ENCODE measurements around the gene MAP7D3.
"Not testable (repeated sequence)": the region's sequence is repeated elsewhere in the genome, so short reads cannot be mapped to it uniquely, and the experiment has no call there.

MAP7D3 gene

GRCh38 chrX:136186023-136186413 lies 65.2 kb downstream of the MAP7D3 start:
- in situ Hi-C loops (cut with MboI; ENCODE audit: low sequenced_read_pairs): no loop called here

GRCh38 chrX:136185401-136186022 lies 65.7 kb downstream of the MAP7D3 start:
- in situ Hi-C loops (cut with MboI; ENCODE audit: low sequenced_read_pairs): no loop called here

GRCh38 chrX:136183917-136184316 lies 67.3 kb downstream of the MAP7D3 start:
- in situ Hi-C loops (cut with MboI; ENCODE audit: low sequenced_read_pairs): no loop called here

GRCh38 chrX:136183172-136183571 lies 68.0 kb downstream of the MAP7D3 start:
- in situ Hi-C loops (cut with MboI; ENCODE audit: low sequenced_read_pairs): no loop called here

- in situ Hi-C loops (cut with MboI; ENCODE audit: low sequenced_read_pairs): no loop called here
Observed at GRCh38 chrX:136182414-136182813, 68.8 kb downstream of the MAP7D3 start.

- in situ Hi-C loops (cut with MboI; ENCODE audit: low sequenced_read_pairs): no loop called here
Observed at GRCh38 chrX:136179133-136179532, 72.1 kb downstream of the MAP7D3 start.

- in situ Hi-C loops (cut with MboI; ENCODE audit: low sequenced_read_pairs): no loop called here
Observed at GRCh38 chrX:136176399-136176825, 74.8 kb downstream of the MAP7D3 start.

GRCh38 chrX:136171420-136171819 lies 79.8 kb downstream of the MAP7D3 start:
- in situ Hi-C loops (cut with MboI; ENCODE audit: low sequenced_read_pairs): no loop called here

- in situ Hi-C loops (cut with MboI; ENCODE audit: low sequenced_read_pairs): no loop called here
Observed at GRCh38 chrX:136170139-136170800, 80.9 kb downstream of the MAP7D3 start.

GRCh38 chrX:136168929-136169735 lies 82.1 kb downstream of the MAP7D3 start:
- in situ Hi-C loops (cut with MboI; ENCODE audit: low sequenced_read_pairs): no loop called here

- in situ Hi-C loops (cut with MboI; ENCODE audit: low sequenced_read_pairs): not testable (repeated sequence)
Observed at GRCh38 chrX:136167989-136168388, 83.2 kb downstream of the MAP7D3 start.

GRCh38 chrX:136166221-136166855 lies 84.9 kb downstream of the MAP7D3 start:
- in situ Hi-C loops (cut with MboI; ENCODE audit: low sequenced_read_pairs): no loop called here

GRCh38 chrX:136165406-136165805 lies 85.8 kb downstream of the MAP7D3 start:
- in situ Hi-C loops (cut with MboI; ENCODE audit: low sequenced_read_pairs): no loop called here

GRCh38 chrX:136163689-136164088 lies 87.5 kb downstream of the MAP7D3 start:
- in situ Hi-C loops (cut with MboI; ENCODE audit: low sequenced_read_pairs): no loop called here
